Cardiac fibroblast (primary cell): ENCODE measurements around the gene PLPPR3.
"Not testable (repeated sequence)": the region's sequence is repeated elsewhere in the genome, so short reads cannot be mapped to it uniquely, and the experiment has no call there.

Experiments
- DNase-seq, 2 donors: peaks; one replicate each; pipeline versions ENCODE4 v3.0.0 to v3.0.0-alpha.2; 2010; ENCODE audit warnings: low read depth in 2 of 2
- H3K4me3 ChIP-seq, 2 donors: replicated peaks in 1 of 2; 1 replicate in 1 of 2; 2 replicates in 1 of 2; pipeline ENCODE4 v1.5.1; 2011; ENCODE audit warnings: low read depth in 2 of 2, low read length in 2 of 2, mild to moderate bottlenecking in 2 of 2, moderate library complexity in 1 of 2
- TF ChIP-seq, protein P1 (sequence below): IDR thresholded peaks from one replicate; pipeline ENCODE4 v1.5.1; 2011; ENCODE audit warnings: low read depth, mild to moderate bottlenecking, low read length, inconsistent platforms

Gene PLPPR3

DNA sequence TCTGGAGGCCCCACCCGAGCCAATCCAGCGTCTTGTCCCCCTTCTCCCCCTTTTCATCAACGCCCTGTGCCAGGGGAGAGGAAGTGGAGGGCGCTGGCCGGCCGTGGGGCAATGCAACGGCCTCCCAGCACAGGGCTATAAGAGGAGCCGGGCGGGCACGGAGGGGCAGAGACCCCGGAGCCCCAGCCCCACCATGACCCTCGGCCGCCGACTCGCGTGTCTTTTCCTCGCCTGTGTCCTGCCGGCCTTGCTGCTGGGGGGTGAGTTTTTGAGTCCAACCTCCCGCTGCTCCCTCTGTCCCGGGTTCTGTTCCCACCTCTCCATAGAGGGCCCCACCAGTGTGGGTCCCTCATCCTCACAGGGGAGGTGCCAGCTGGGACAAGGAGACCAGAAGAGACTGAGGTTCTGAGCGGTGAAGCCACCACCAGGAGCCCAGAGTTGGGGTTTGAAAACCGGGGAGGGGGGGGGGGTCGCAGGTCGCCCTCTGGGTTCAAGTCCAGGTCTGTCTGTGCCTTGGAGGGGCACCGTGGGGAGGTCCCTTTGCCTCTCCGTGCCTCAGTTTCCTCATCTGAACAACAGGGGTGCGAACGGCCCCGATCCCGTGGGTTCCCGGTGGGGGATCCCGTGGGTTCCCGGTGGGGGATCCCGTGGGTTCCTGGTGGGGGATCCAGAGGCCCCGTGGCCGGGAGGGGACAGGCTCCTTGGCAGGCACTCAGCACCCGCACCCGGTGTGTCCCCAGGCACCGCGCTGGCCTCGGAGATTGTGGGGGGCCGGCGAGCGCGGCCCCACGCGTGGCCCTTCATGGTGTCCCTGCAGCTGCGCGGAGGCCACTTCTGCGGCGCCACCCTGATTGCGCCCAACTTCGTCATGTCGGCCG is 30.6 kb upstream of the PLPPR3 start, which contains the start of gene ELANE:
ELANE (plus strand) TSS at position 168 of the 878 bp plus-strand sequence; CDS start at position 194, 26 bp downstream.
- no peak for DNase-seq
- no peak within 1 kb of the TSS for H3K4me3 ChIP-seq
- TF ChIP-seq, protein P1, sequence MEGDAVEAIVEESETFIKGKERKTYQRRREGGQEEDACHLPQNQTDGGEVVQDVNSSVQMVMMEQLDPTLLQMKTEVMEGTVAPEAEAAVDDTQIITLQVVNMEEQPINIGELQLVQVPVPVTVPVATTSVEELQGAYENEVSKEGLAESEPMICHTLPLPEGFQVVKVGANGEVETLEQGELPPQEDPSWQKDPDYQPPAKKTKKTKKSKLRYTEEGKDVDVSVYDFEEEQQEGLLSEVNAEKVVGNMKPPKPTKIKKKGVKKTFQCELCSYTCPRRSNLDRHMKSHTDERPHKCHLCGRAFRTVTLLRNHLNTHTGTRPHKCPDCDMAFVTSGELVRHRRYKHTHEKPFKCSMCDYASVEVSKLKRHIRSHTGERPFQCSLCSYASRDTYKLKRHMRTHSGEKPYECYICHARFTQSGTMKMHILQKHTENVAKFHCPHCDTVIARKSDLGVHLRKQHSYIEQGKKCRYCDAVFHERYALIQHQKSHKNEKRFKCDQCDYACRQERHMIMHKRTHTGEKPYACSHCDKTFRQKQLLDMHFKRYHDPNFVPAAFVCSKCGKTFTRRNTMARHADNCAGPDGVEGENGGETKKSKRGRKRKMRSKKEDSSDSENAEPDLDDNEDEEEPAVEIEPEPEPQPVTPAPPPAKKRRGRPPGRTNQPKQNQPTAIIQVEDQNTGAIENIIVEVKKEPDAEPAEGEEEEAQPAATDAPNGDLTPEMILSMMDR = no peak

DNA sequence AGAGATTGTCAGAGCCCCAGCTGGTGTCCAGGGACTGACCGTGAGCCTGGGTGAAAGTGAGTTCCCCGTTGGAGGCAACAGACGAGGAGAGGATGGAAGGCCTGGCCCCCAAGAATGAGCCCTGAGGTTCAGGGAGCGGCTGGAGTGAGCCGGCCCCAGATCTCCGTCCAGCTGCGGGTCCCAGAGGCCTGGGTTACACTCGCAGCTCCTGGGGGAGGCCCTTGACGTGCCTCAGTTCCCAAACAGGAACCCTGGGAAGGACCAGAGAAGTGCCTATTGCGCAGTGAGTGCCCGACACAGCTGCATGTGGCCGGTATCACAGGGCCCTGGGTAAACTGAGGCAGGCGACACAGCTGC is 29.2 kb upstream of the PLPPR3 start:
- no peak for DNase-seq
- TF ChIP-seq, protein P1 = no peak
- peak overlapping the region; percentile 5 to 13 for H3K4me3 ChIP-seq

DNA sequence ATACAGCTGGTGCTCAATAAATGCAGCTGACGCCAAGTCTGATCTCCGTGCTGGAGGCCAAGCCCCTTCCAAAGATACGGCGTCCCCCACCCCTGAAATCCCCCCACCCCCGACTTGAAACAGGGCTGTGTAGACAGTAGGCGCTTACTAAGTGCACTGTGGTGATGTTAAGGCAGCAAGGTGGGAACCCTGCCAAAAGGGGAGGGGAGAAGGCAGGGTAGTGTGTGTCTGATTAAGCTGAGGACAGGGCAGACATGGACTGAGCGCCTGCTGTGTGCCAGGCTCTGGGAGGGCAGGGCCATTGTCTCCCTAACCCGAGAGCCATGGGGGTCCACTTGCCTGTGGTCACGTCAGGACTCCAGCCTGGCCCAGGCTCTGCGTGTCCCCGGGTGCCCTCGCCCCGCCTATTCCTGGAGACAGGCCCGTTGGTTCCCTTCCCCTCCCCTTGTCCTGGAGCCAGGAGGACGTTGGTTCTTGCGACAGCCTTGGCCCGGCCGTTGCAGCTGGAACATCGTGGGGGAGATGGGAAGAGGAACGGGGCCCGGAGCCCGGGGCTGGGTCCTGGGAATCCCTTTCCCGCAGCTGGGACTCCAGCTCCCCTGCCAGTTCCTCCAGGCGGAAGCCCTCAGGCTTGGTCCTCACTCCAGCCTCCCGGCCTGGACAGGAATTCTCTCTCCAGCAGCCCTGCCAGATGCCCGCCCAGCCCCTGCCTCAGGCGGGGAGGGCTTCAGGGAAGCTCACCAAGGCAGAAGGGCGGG is 28.6 kb upstream of the PLPPR3 start:
- peak overlapping the region; percentile 5 to 13 for H3K4me3 ChIP-seq
- TF ChIP-seq, protein P1 = no peak
- peak; percentile 89 to 99 for DNase-seq

DNA sequence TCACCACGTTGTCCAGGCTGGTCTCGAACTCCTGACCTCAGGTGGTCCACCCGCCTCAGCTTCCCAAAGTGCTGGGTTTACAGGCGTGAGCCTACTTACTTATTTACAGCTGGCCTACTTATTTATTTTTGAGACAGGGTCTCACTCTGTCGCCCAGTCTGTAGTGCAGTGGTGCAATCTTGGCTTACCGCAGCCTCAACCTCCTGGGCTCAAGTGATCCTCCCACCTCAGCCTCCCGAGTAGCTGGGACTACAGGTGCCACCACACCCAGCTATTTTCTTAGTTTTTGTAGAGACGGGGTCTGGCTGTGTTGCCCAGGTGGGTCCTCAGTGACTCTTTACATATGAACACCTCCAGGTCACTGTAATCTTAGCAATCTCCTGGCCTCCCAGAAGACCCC is 27.4 kb upstream of the PLPPR3 start:
- DNase-seq, H3K4me3 ChIP-seq: not testable (repeated sequence)

DNA sequence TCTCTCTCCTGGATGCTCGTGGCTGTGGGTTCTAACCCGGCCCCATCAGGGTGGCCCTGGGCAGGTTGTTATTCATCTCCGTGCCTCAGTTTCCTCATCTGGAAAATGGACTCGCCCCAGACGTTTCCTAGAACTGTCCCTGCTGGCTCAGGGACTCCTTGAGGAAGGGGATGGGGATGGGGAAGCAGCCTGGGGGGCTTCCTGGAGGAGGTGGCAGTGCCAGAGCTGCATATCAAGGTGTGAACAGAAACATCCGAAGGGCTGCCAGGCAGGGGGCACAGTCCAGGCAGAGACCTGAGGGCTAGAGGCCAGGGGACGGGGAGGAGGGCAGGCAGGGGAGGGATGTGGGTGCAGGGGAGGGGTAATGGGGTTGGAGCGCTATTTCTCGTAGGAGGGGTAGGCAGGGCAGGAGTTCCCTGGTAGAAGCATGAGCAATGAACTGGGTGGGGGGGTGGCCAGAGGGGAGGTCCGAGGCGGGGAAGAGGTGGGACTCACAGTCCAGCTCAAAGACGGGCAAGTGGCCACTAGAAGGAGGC is 26.7 kb upstream of the PLPPR3 start:
- no peak overlapping the region for H3K4me3 ChIP-seq
- TF ChIP-seq, protein P1 = no peak
- DNase-seq = no peak

DNA sequence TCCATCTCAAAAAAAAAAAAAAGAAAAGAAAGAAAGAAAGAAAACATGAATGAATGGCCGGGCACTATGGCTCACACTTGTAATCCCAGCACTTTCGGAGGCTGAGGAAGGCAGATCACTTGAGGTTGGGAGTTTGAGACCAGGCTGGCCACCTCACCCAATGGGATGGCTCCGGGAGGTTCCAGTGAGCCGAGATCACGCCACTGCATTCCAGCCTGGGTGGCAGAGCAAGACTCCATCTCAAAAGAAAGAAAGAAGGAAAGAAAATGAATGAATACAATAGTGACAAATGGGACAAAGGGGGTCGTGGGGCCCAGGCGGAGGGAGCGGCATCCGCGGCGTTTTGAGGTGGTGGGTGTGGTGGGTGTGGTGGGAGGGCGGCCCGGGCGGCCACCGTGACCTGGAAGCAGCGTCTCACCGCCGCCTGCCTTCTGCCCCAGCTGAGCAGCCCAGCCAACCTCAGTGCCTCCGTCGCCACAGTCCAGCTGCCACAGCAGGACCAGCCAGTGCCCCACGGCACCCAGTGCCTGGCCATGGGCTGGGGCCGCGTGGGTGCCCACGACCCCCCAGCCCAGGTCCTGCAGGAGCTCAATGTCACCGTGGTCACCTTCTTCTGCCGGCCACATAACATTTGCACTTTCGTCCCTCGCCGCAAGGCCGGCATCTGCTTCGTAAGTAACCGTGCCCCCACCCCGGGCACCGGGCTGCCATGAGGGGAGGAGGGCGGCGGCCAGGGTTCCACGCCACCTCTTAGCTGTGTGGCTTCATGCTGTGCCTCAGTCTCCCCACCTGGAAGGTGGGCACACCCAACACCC is 24.2 kb upstream of the PLPPR3 start:
- TF ChIP-seq, protein P1 = no peak
- no peak for DNase-seq
- H3K4me3 ChIP-seq = no peak overlapping the region
